ENCODE measurements around the gene MAPK10.

MAPK10 gene

GRCh38 chr4:86223472-86223871 is 136.4 kb downstream of the MAPK10 start:
- Histone ChIP-seq H3K9me3 (ENCODE audit: control insufficient read depth in 1 of 2, low read length in 2 of 2) (no peaks in the 10 kb centered on the region), H3K27ac (ENCODE audit: low read depth, low read length) (no peak overlapping the region), H3K36me3 (ENCODE audit: control insufficient read depth in 1 of 2, insufficient read depth in 2 of 2, low read length in 2 of 2) (no peaks in the 10 kb centered on the region), H3K4me1 (ENCODE audit: control insufficient read depth in 1 of 2, insufficient read depth in 2 of 2, low read length in 2 of 2) (no peaks in the 10 kb centered on the region), H3K9ac (ENCODE audit: low read depth in 1 of 2, low read length in 2 of 2) (no peak overlapping the region), H3K27me3 (ENCODE audit: control insufficient read depth in 1 of 2, insufficient read depth in 2 of 2, low read length in 2 of 2) (no peaks in the 10 kb centered on the region), H3K4me3 (ENCODE audit: low read depth in 1 of 2, low read length in 2 of 2) (no peak overlapping the region)

- Histone ChIP-seq H3K4me1 (ENCODE audit: control insufficient read depth in 1 of 2, insufficient read depth in 2 of 2, low read length in 2 of 2) (no peaks in the 10 kb centered on the region), H3K36me3 (ENCODE audit: control insufficient read depth in 1 of 2, insufficient read depth in 2 of 2, low read length in 2 of 2) (no peaks in the 10 kb centered on the region), H3K4me3 (ENCODE audit: low read depth in 1 of 2, low read length in 2 of 2) (no peak overlapping the region), H3K9me3 (ENCODE audit: control insufficient read depth in 1 of 2, low read length in 2 of 2) (no peaks in the 10 kb centered on the region), H3K9ac (ENCODE audit: low read depth in 1 of 2, low read length in 2 of 2) (no peak overlapping the region), H3K27me3 (ENCODE audit: control insufficient read depth in 1 of 2, insufficient read depth in 2 of 2, low read length in 2 of 2) (no peaks in the 10 kb centered on the region), H3K27ac (ENCODE audit: low read depth, low read length) (no peak overlapping the region)
These were observed 138.9 kb downstream of the MAPK10 start for GRCh38 chr4:86221002-86221401.

GRCh38 chr4:86220121-86220520 is 139.7 kb downstream of the MAPK10 start:
- Histone ChIP-seq H3K27me3 (ENCODE audit: control insufficient read depth in 1 of 2, insufficient read depth in 2 of 2, low read length in 2 of 2) (no peaks in the 10 kb centered on the region), H3K36me3 (ENCODE audit: control insufficient read depth in 1 of 2, insufficient read depth in 2 of 2, low read length in 2 of 2) (no peaks in the 10 kb centered on the region), H3K4me1 (ENCODE audit: control insufficient read depth in 1 of 2, insufficient read depth in 2 of 2, low read length in 2 of 2) (no peaks in the 10 kb centered on the region), H3K4me3 (ENCODE audit: low read depth in 1 of 2, low read length in 2 of 2) (no peak overlapping the region), H3K27ac (ENCODE audit: low read depth, low read length) (no peak overlapping the region), H3K9me3 (ENCODE audit: control insufficient read depth in 1 of 2, low read length in 2 of 2) (no peaks in the 10 kb centered on the region), H3K9ac (ENCODE audit: low read depth in 1 of 2, low read length in 2 of 2) (no peak overlapping the region)

GRCh38 chr4:86218746-86219473 is 140.9 kb downstream of the MAPK10 start:
- Histone ChIP-seq H3K4me1 (ENCODE audit: control insufficient read depth in 1 of 2, insufficient read depth in 2 of 2, low read length in 2 of 2) (no peaks in the 10 kb centered on the region), H3K27me3 (ENCODE audit: control insufficient read depth in 1 of 2, insufficient read depth in 2 of 2, low read length in 2 of 2) (no peaks in the 10 kb centered on the region), H3K27ac (ENCODE audit: low read depth, low read length) (no peak overlapping the region), H3K9me3 (ENCODE audit: control insufficient read depth in 1 of 2, low read length in 2 of 2) (peaks cover 2 to 3% of the 10 kb centered on the region in 2 donors), H3K4me3 (ENCODE audit: low read depth in 1 of 2, low read length in 2 of 2) (no peak overlapping the region), H3K9ac (ENCODE audit: low read depth in 1 of 2, low read length in 2 of 2) (no peak overlapping the region), H3K36me3 (ENCODE audit: control insufficient read depth in 1 of 2, insufficient read depth in 2 of 2, low read length in 2 of 2) (no peaks in the 10 kb centered on the region)

- H3K27me3 ChIP-seq (ENCODE audit: control insufficient read depth in 1 of 2, insufficient read depth in 2 of 2, low read length in 2 of 2) = no peaks in the 10 kb centered on the region
- H3K4me1 ChIP-seq (ENCODE audit: control insufficient read depth in 1 of 2, insufficient read depth in 2 of 2, low read length in 2 of 2) = no peaks in the 10 kb centered on the region
These were observed 156.7 kb downstream of the MAPK10 start for GRCh38 chr4:86203176-86203575.

GRCh38 chr4:86185659-86186058 is 174.2 kb downstream of the MAPK10 start:
- H3K27ac ChIP-seq (ENCODE audit: low read depth, low read length) = no peak overlapping the region

More at GRCh38 chr4:86203176-86203575, 156.7 kb downstream of the MAPK10 start:
- H3K36me3 ChIP-seq (ENCODE audit: control insufficient read depth in 1 of 2, insufficient read depth in 2 of 2, low read length in 2 of 2) = no peaks in the 10 kb centered on the region
- no peak overlapping the region for H3K27ac ChIP-seq (ENCODE audit: low read depth, low read length)
- no peak overlapping the region for H3K9ac ChIP-seq (ENCODE audit: low read depth in 1 of 2, low read length in 2 of 2)
- H3K9me3 ChIP-seq (ENCODE audit: control insufficient read depth in 1 of 2, low read length in 2 of 2) = no peaks in the 10 kb centered on the region
- no peak overlapping the region for H3K4me3 ChIP-seq (ENCODE audit: low read depth in 1 of 2, low read length in 2 of 2)

GRCh38 chr4:86184901-86185285 is 175.0 kb downstream of the MAPK10 start:
- Histone ChIP-seq H3K27me3 (ENCODE audit: control insufficient read depth in 1 of 2, insufficient read depth in 2 of 2, low read length in 2 of 2) (no peaks in the 10 kb centered on the region), H3K9ac (ENCODE audit: low read depth in 1 of 2, low read length in 2 of 2) (no peak overlapping the region), H3K27ac (ENCODE audit: low read depth, low read length) (no peak overlapping the region), H3K9me3 (ENCODE audit: control insufficient read depth in 1 of 2, low read length in 2 of 2) (no peaks in the 10 kb centered on the region), H3K36me3 (ENCODE audit: control insufficient read depth in 1 of 2, insufficient read depth in 2 of 2, low read length in 2 of 2) (no peaks in the 10 kb centered on the region), H3K4me1 (ENCODE audit: control insufficient read depth in 1 of 2, insufficient read depth in 2 of 2, low read length in 2 of 2) (no peaks in the 10 kb centered on the region), H3K4me3 (ENCODE audit: low read depth in 1 of 2, low read length in 2 of 2) (no peak overlapping the region)

More at GRCh38 chr4:86185659-86186058, 174.2 kb downstream of the MAPK10 start:
- Histone ChIP-seq H3K9me3 (ENCODE audit: control insufficient read depth in 1 of 2, low read length in 2 of 2) (no peaks in the 10 kb centered on the region), H3K4me1 (ENCODE audit: control insufficient read depth in 1 of 2, insufficient read depth in 2 of 2, low read length in 2 of 2) (no peaks in the 10 kb centered on the region), H3K9ac (ENCODE audit: low read depth in 1 of 2, low read length in 2 of 2) (no peak overlapping the region), H3K4me3 (ENCODE audit: low read depth in 1 of 2, low read length in 2 of 2) (no peak overlapping the region), H3K27me3 (ENCODE audit: control insufficient read depth in 1 of 2, insufficient read depth in 2 of 2, low read length in 2 of 2) (no peaks in the 10 kb centered on the region), H3K36me3 (ENCODE audit: control insufficient read depth in 1 of 2, insufficient read depth in 2 of 2, low read length in 2 of 2) (no peaks in the 10 kb centered on the region)

- Histone ChIP-seq H3K27me3 (ENCODE audit: control insufficient read depth in 1 of 2, insufficient read depth in 2 of 2, low read length in 2 of 2) (no peaks in the 10 kb centered on the region), H3K27ac (ENCODE audit: low read depth, low read length) (no peak overlapping the region), H3K4me3 (ENCODE audit: low read depth in 1 of 2, low read length in 2 of 2) (no peak overlapping the region), H3K9ac (ENCODE audit: low read depth in 1 of 2, low read length in 2 of 2) (no peak overlapping the region), H3K9me3 (ENCODE audit: control insufficient read depth in 1 of 2, low read length in 2 of 2) (peaks cover 0 to 3% of the 10 kb centered on the region in 2 donors), H3K4me1 (ENCODE audit: control insufficient read depth in 1 of 2, insufficient read depth in 2 of 2, low read length in 2 of 2) (no peaks in the 10 kb centered on the region), H3K36me3 (ENCODE audit: control insufficient read depth in 1 of 2, insufficient read depth in 2 of 2, low read length in 2 of 2) (no peaks in the 10 kb centered on the region)
These were observed 175.5 kb downstream of the MAPK10 start for GRCh38 chr4:86184216-86184900.

- H3K9me3 ChIP-seq (ENCODE audit: control insufficient read depth in 1 of 2, low read length in 2 of 2) = peaks cover 0 to 4% of the 10 kb centered on the region in 2 donors
- no peaks in the 10 kb centered on the region for H3K4me1 ChIP-seq (ENCODE audit: control insufficient read depth in 1 of 2, insufficient read depth in 2 of 2, low read length in 2 of 2)
- no peaks in the 10 kb centered on the region for H3K36me3 ChIP-seq (ENCODE audit: control insufficient read depth in 1 of 2, insufficient read depth in 2 of 2, low read length in 2 of 2)
- no peak overlapping the region for H3K27ac ChIP-seq (ENCODE audit: low read depth, low read length)
- H3K4me3 ChIP-seq (ENCODE audit: low read depth in 1 of 2, low read length in 2 of 2) = no peak overlapping the region
- H3K9ac ChIP-seq (ENCODE audit: low read depth in 1 of 2, low read length in 2 of 2) = no peak overlapping the region
- no peaks in the 10 kb centered on the region for H3K27me3 ChIP-seq (ENCODE audit: control insufficient read depth in 1 of 2, insufficient read depth in 2 of 2, low read length in 2 of 2)
These were observed 178.3 kb downstream of the MAPK10 start for GRCh38 chr4:86181585-86181984.

GRCh38 chr4:86178211-86178610 is 181.6 kb downstream of the MAPK10 start:
- no peaks in the 10 kb centered on the region for H3K36me3 ChIP-seq (ENCODE audit: control insufficient read depth in 1 of 2, insufficient read depth in 2 of 2, low read length in 2 of 2)
- H3K4me3 ChIP-seq (ENCODE audit: low read depth in 1 of 2, low read length in 2 of 2) = no peak overlapping the region
- H3K27ac ChIP-seq (ENCODE audit: low read depth, low read length) = no peak overlapping the region
- H3K27me3 ChIP-seq (ENCODE audit: control insufficient read depth in 1 of 2, insufficient read depth in 2 of 2, low read length in 2 of 2) = no peaks in the 10 kb centered on the region
- peaks cover 0 to 4% of the 10 kb centered on the region in 2 donors for H3K9me3 ChIP-seq (ENCODE audit: control insufficient read depth in 1 of 2, low read length in 2 of 2)
- no peaks in the 10 kb centered on the region for H3K4me1 ChIP-seq (ENCODE audit: control insufficient read depth in 1 of 2, insufficient read depth in 2 of 2, low read length in 2 of 2)
- no peak overlapping the region for H3K9ac ChIP-seq (ENCODE audit: low read depth in 1 of 2, low read length in 2 of 2)
